ENCODE measurements around the gene AGBL3. TPM values are rescaled to one million over a fixed set of nuclear protein-coding genes. Genes with fewer than 3 reads are reported as not detected.

The AGBL3 gene
- total RNA-seq, 1 donor from 2014 or later: 4.9 TPM

DNA sequence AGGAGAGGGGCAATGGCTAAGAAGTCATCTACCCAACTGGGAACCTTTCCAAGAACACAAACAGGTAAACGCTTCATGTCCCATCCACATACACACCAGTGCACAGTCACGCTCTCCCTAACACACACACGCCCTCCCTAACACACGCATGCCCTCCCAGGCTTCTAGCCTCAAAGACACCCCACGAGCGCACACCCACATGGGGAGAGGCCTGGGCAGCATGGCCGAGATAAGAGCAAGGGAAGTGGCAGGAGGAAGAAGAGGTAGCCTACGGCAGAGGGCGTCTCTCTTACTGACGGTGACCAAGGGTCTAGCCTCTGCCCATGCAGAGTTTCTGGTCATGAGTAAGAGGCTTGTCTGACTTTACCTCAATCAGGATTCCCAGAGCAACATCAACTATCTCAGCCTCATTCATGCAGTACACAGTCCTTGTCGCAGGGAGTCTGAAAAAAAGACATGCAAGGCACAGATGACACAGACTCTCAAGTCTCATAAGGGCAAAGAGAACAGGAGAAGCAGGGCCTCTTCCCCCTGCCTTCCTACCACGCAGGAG is 181.1 kb downstream of the AGBL3 start:
- Histone ChIP-seq H3K27me3 (no peaks in the 10 kb centered on the region), H3K36me3 (peaks cover 0 to 10% of the 10 kb centered on the region in 2 donors), H3K9me3 (no peaks in the 10 kb centered on the region), H3K27ac (peak overlapping the region; percentile 98), H3K4me3 (no peak overlapping the region), H3K4me1 (peaks cover 43% of the 10 kb centered on the region)
- no peak for DNase-seq (ENCODE audit: extremely low spot score in 2 of 2)
- TF ChIP-seq POLR2AphosphoS5 (IDR thresholded peaks at IDR 0.05; ENCODE audit: insufficient read depth in 1 of 2, low read depth in 1 of 2): no peak
- TF ChIP-seq, protein P1, sequence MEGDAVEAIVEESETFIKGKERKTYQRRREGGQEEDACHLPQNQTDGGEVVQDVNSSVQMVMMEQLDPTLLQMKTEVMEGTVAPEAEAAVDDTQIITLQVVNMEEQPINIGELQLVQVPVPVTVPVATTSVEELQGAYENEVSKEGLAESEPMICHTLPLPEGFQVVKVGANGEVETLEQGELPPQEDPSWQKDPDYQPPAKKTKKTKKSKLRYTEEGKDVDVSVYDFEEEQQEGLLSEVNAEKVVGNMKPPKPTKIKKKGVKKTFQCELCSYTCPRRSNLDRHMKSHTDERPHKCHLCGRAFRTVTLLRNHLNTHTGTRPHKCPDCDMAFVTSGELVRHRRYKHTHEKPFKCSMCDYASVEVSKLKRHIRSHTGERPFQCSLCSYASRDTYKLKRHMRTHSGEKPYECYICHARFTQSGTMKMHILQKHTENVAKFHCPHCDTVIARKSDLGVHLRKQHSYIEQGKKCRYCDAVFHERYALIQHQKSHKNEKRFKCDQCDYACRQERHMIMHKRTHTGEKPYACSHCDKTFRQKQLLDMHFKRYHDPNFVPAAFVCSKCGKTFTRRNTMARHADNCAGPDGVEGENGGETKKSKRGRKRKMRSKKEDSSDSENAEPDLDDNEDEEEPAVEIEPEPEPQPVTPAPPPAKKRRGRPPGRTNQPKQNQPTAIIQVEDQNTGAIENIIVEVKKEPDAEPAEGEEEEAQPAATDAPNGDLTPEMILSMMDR (IDR thresholded peaks at IDR 0.05): no peak
- no peak for TF ChIP-seq POLR2A (IDR thresholded peaks at IDR 0.05)
- intact Hi-C loops (cut with DNase I): loop anchor here (10.0 kb wide), 1 partner anchor 483 kb away; no protein-coding TSS in a partner anchor

DNA sequence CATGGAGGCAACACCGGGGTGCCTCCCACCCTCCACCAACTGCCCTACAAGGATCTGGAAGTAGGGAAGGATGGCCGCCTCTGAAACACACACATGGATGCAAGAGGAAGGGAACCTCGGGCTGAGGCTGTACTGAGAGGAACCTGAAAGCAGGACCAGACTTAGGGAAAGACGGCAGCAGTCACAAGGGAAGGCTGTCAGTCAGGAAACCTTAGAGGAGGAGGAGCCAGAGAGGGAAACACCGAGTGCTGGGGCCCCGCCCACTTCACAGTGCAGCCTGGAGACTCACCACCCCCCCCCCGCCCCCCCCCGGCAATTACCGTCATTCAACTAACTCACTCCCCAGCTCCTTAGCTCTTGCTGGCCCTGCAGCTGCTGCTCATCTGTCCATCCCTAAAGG is 181.7 kb downstream of the AGBL3 start:
- intact Hi-C loops (cut with DNase I): loop anchor here (10.0 kb wide), 1 partner anchor 483 kb away; no protein-coding TSS in a partner anchor
- H3K27me3 ChIP-seq: no peaks in the 10 kb centered on the region
- H3K9me3 ChIP-seq: no peaks in the 10 kb centered on the region
- DNase-seq (ENCODE audit: extremely low spot score in 2 of 2): no peak
- H3K27ac ChIP-seq: peak overlapping the region; percentile 98
- peaks cover 0 to 10% of the 10 kb centered on the region in 2 donors for H3K36me3 ChIP-seq
- TF ChIP-seq, protein P1 (IDR thresholded peaks at IDR 0.05): no peak
- no peak for TF ChIP-seq POLR2AphosphoS5 (IDR thresholded peaks at IDR 0.05; ENCODE audit: insufficient read depth in 1 of 2, low read depth in 1 of 2)
- TF ChIP-seq POLR2A (IDR thresholded peaks at IDR 0.05): no peak
- H3K4me3 ChIP-seq: no peak overlapping the region
- peaks cover 43% of the 10 kb centered on the region for H3K4me1 ChIP-seq

DNA sequence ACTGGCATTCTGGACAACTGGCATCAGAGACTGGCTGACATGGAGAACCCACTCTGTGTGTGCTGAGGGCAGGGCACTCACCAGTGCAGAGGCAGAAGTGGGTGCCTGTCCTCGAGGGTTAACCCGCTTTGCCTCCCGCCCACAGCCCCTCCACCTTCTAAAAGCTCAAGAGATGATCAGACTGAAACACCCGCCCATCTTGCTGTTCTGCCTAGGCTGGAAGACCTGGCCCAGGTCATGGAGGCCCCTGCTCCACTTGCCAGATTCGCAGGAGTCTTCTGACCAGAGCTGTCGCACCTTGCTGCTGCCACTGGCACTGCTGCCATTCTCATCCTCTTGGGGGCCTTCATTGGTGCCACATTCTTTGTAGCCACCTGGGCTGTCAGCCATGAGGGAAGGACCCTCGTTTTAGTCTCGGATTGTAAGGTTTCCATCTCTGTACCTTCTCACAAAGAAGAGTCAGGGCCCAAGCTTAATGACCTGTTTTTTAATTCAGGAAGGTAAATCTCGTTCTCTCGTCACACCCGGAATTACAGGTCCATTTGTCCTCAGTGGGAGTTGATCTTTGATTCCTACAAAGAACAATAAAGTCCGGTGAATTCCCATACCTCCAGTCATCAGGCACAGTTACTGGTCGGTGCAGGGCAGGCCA is 182.3 kb downstream of the AGBL3 start:
- Histone ChIP-seq H3K4me3 (no peak overlapping the region), H3K36me3 (peaks cover 0 to 10% of the 10 kb centered on the region in 2 donors), H3K27ac (peak overlapping the region; percentile 98), H3K4me1 (peaks cover 43% of the 10 kb centered on the region), H3K9me3 (no peaks in the 10 kb centered on the region), H3K27me3 (no peaks in the 10 kb centered on the region)
- intact Hi-C loops (cut with DNase I): loop anchor here (10.0 kb wide), 1 partner anchor 484 kb away; no protein-coding TSS in a partner anchor
- TF ChIP-seq, protein P1 (IDR thresholded peaks at IDR 0.05): no peak
- TF ChIP-seq POLR2A (IDR thresholded peaks at IDR 0.05) (no peak), POLR2AphosphoS5 (IDR thresholded peaks at IDR 0.05; ENCODE audit: insufficient read depth in 1 of 2, low read depth in 1 of 2) (no peak)
- DNase-seq (ENCODE audit: extremely low spot score in 2 of 2): no peak

DNA sequence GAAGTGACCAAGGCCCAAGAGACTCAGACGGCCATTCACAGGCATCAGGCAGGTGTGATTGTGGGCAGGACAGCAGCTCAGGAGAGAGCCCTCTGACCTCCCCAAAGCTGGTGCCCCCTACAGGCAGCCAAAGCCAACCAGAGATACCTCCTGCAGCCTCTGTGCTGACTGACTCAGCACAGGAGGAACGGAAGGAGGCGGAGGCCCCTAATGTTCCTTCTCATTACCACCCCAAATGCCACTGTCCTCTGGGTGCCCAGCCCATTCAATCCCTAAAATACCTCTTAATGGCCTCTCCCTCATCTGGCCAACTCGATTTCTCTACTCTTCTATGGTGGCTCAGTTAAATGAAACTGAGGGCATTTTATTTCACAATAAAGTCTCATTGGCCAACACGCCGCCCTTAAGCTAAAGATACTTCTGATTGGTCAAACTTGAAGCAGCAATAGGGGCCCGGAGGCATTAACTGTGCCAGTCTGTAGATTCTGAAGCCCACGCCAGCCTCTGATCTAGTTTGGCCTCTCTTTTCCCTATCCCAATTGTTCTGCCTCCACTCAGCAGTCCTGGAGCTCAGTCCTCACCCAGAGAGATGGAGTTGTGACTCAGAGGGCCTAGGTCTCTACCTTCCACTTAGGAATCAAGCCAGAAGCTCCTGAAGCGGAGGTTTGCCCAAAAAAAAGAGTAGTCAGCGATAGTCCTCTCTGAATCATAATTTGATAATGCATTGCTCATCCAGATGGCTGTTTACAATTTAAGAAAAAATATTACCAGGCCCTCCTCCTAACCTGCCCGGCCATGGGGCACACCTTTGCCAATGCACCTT is 183.0 kb downstream of the AGBL3 start:
- intact Hi-C loops (cut with DNase I): loop anchor here (10.0 kb wide), 1 partner anchor 485 kb away; no protein-coding TSS in a partner anchor
- DNase-seq (ENCODE audit: extremely low spot score in 2 of 2): no peak
- Histone ChIP-seq H3K27me3 (no peaks in the 10 kb centered on the region), H3K27ac (peak overlapping the region; percentile 98), H3K4me1 (peaks cover 43% of the 10 kb centered on the region), H3K9me3 (no peaks in the 10 kb centered on the region), H3K4me3 (peak overlapping the region; percentile 78 to 84), H3K36me3 (peaks cover 0 to 10% of the 10 kb centered on the region in 2 donors)
- no peak for TF ChIP-seq POLR2AphosphoS5 (IDR thresholded peaks at IDR 0.05; ENCODE audit: insufficient read depth in 1 of 2, low read depth in 1 of 2)
- TF ChIP-seq POLR2A (IDR thresholded peaks at IDR 0.05): no peak
- TF ChIP-seq, protein P1 (IDR thresholded peaks at IDR 0.05): no peak
